ENCODE results near the gene POU2AF1.

The POU2AF1 gene

GRCh38 chr11:111379602-111380136 is 594 bp upstream of the POU2AF1 start:
- H3K79me2 ChIP-seq (ENCODE audit: insufficient read depth, low read length): peaks cover 43% of the 10 kb centered on the region
- H3K9me2 ChIP-seq (replicated peaks; ENCODE audit: insufficient read depth, low read length): no peaks in the 10 kb centered on the region
- 0 out of 2 replicates have a peak, but pooled peaks cover 4% of the 10 kb centered on the region for H3K36me3 ChIP-seq (ENCODE audit: low read length)
- H4K20me1 ChIP-seq (ENCODE audit: low read depth, low read length): no peaks in the 10 kb centered on the region
- H3K9me3 ChIP-seq (ENCODE audit: insufficient read depth, low read length): no peaks in the 10 kb centered on the region
- H3K27ac ChIP-seq (ENCODE audit: low read depth, low read length): peak overlapping the region; percentile 92
- no peak overlapping the region for H2AFZ ChIP-seq (ENCODE audit: low read depth, low read length, severe bottlenecking)
- H3F3A ChIP-seq (ENCODE audit: insufficient read depth): peaks cover 75% of the 10 kb centered on the region
- peak overlapping the region; percentile 62 for H3K4me3 ChIP-seq (ENCODE audit: insufficient read depth, low read length, poor library complexity, severe bottlenecking)
- TF ChIP-seq EZH2phosphoT487 (conservative IDR thresholded peaks at IDR 0.05; ENCODE audit: low read length) (no peak), CTCF (IDR thresholded peaks at IDR 0.05; ENCODE audit: insufficient read depth, low read length, poor library complexity, severe bottlenecking) (no peak)
- H3K4me2 ChIP-seq (ENCODE audit: low read depth, low read length, poor library complexity, severe bottlenecking): peak overlapping the region; percentile 70
- peak overlapping the region; percentile 83 for H3K9ac ChIP-seq (ENCODE audit: low read length)
- no peaks in the 10 kb centered on the region for H3K27me3 ChIP-seq (ENCODE audit: low read length)

- no peaks in the 10 kb centered on the region for H3K27me3 ChIP-seq (ENCODE audit: low read length)
- 0 out of 2 replicates have a peak, but pooled peaks cover 4% of the 10 kb centered on the region for H3K36me3 ChIP-seq (ENCODE audit: low read length)
- peaks cover 82% of the 10 kb centered on the region for H3F3A ChIP-seq (ENCODE audit: insufficient read depth)
- H3K27ac ChIP-seq (ENCODE audit: low read depth, low read length): peak overlapping the region; percentile 92
- H4K20me1 ChIP-seq (ENCODE audit: low read depth, low read length): no peaks in the 10 kb centered on the region
- no peaks in the 10 kb centered on the region for H3K9me2 ChIP-seq (replicated peaks; ENCODE audit: insufficient read depth, low read length)
- H3K79me2 ChIP-seq (ENCODE audit: insufficient read depth, low read length): peaks cover 56% of the 10 kb centered on the region
- no peaks in the 10 kb centered on the region for H3K9me3 ChIP-seq (ENCODE audit: insufficient read depth, low read length)
- peak overlapping the region; percentile 70 for H3K4me2 ChIP-seq (ENCODE audit: low read depth, low read length, poor library complexity, severe bottlenecking)
- TF ChIP-seq CTCF (IDR thresholded peaks at IDR 0.05; ENCODE audit: insufficient read depth, low read length, poor library complexity, severe bottlenecking) (no peak), EZH2phosphoT487 (conservative IDR thresholded peaks at IDR 0.05; ENCODE audit: low read length) (no peak)
- peak overlapping the region; percentile 83 for H3K9ac ChIP-seq (ENCODE audit: low read length)
- no peak overlapping the region for H2AFZ ChIP-seq (ENCODE audit: low read depth, low read length, severe bottlenecking)
- peak overlapping the region; percentile 62 for H3K4me3 ChIP-seq (ENCODE audit: insufficient read depth, low read length, poor library complexity, severe bottlenecking)
These were observed 752 bp downstream of the POU2AF1 start for GRCh38 chr11:111378185-111378860.

- Histone ChIP-seq H4K20me1 (ENCODE audit: low read depth, low read length) (no peaks in the 10 kb centered on the region), H3K27ac (ENCODE audit: low read depth, low read length) (peak overlapping the region; percentile 92), H3K4me3 (ENCODE audit: insufficient read depth, low read length, poor library complexity, severe bottlenecking) (peak overlapping the region; percentile 62), H3K9ac (ENCODE audit: low read length) (peak overlapping the region; percentile 83), H3F3A (ENCODE audit: insufficient read depth) (peaks cover 67% of the 10 kb centered on the region), H3K4me2 (ENCODE audit: low read depth, low read length, poor library complexity, severe bottlenecking) (peak overlapping the region; percentile 70), H3K9me2 (replicated peaks; ENCODE audit: insufficient read depth, low read length) (no peaks in the 10 kb centered on the region), H3K9me3 (ENCODE audit: insufficient read depth, low read length) (no peaks in the 10 kb centered on the region), H3K27me3 (ENCODE audit: low read length) (no peaks in the 10 kb centered on the region), H3K36me3 (ENCODE audit: low read length) (0 out of 2 replicates have a peak, but pooled peaks cover 7% of the 10 kb centered on the region), H2AFZ (ENCODE audit: low read depth, low read length, severe bottlenecking) (no peak overlapping the region), H3K79me2 (ENCODE audit: insufficient read depth, low read length) (peaks cover 76% of the 10 kb centered on the region)
- TF ChIP-seq CTCF (IDR thresholded peaks at IDR 0.05; ENCODE audit: insufficient read depth, low read length, poor library complexity, severe bottlenecking) (no peak), EZH2phosphoT487 (conservative IDR thresholded peaks at IDR 0.05; ENCODE audit: low read length) (no peak)
These were observed 2.7 kb downstream of the POU2AF1 start for GRCh38 chr11:111376181-111376871.
